H1 (cell line): Measurements from ENCODE around the gene WDR93. TPM values are rescaled to one million over a fixed set of nuclear protein-coding genes. Genes with fewer than 3 reads are reported as not detected.

Source experiments
- CTCF ChIA-PET: fragments of 300-600 bp; sonication (Branson Sonifier 250); formaldehyde crosslinking; loops from one replicate; lab custom pipeline; 2021; ENCODE audit not compliant: partially characterized antibody; lab: Charles Lee
- POLR2A ChIA-PET: fragments of 300-600 bp; sonication (Branson Sonifier 250); formaldehyde crosslinking; loops from one replicate; lab custom pipeline; 2021; ENCODE audit warnings: inconsistent platforms; ENCODE audit not compliant: partially characterized antibody; lab: Charles Lee
- DNase-seq, 2 experiments: peaks; one replicate each; pipeline versions ENCODE4 v3.0.0 to v3.0.0-alpha.2; 2010 to 2022; ENCODE audit warnings: low spot score in 2 of 2, low read depth in 1 of 2, mixed read lengths in 1 of 2
- FAIRE-seq: peaks from 2 replicates; lab custom pipeline; 2011; peaks lifted over from hg19 to GRCh38; lab: Jason Lieb, UNC
- H2AFZ ChIP-seq: 2 replicates; pipeline ENCODE4 v1.8.1; 2012; ENCODE audit warnings: low read length, inconsistent platforms
- H2AK5ac ChIP-seq: 2 replicates; pipeline ENCODE4 v1.6.1; 2013; ENCODE audit warnings: low read depth, low read length
- H2BK120ac ChIP-seq: replicated peaks from 2 replicates; pipeline ENCODE3; 2013; ENCODE audit warnings: low read depth, low read length, inconsistent platforms
- H2BK12ac ChIP-seq: 2 replicates; pipeline ENCODE4 v1.6.1; 2013; ENCODE audit warnings: low read depth, low read length
- H2BK15ac ChIP-seq: 2 replicates; pipeline ENCODE4 v1.6.1; 2013; ENCODE audit warnings: low read length
- H2BK20ac ChIP-seq: 2 replicates; pipeline ENCODE4 v1.6.1; 2013; ENCODE audit warnings: low read length
- H2BK5ac ChIP-seq: 2 replicates; pipeline ENCODE4 v1.6.1; 2013; ENCODE audit warnings: low read depth, low read length
- H3K14ac ChIP-seq: 2 replicates; pipeline ENCODE4 v1.6.1; 2013; ENCODE audit warnings: inconsistent platforms; ENCODE audit not compliant: insufficient read length
- H3K18ac ChIP-seq: 2 replicates; pipeline ENCODE4 v1.6.1; 2013; ENCODE audit warnings: low read length; ENCODE audit errors: extremely low read depth
- H3K23ac ChIP-seq: 2 replicates; pipeline ENCODE4 v1.6.1; 2013; ENCODE audit warnings: inconsistent platforms; ENCODE audit not compliant: insufficient read length
- H3K23me2 ChIP-seq: 2 replicates; pipeline ENCODE4 v1.6.1; 2013; ENCODE audit warnings: low read depth, low read length
- H3K27ac ChIP-seq: 2 replicates; pipeline ENCODE4 v1.6.1; 2011; ENCODE audit warnings: low read depth, low read length, inconsistent platforms
- H3K27me3 ChIP-seq, 4 experiments: replicated peaks in 1 of 4; 1 replicate in 1 of 4; 2 replicates in 3 of 4; pipeline versions ENCODE4 v1.6.1 to v1.8.1; 2011 to 2013; ENCODE audit warnings: low read length in 3 of 4, mild to moderate bottlenecking in 3 of 4, inconsistent platforms in 2 of 4, mixed read lengths in 2 of 4, moderate library complexity in 1 of 4; ENCODE audit not compliant: control insufficient read depth in 3 of 4, insufficient read depth in 3 of 4; ENCODE audit errors: extremely low read depth in 1 of 4
- H3K36me3 ChIP-seq, 4 experiments: 2 replicates each; pipeline versions ENCODE4 v1.6.1 to v1.8.1; 2011 to 2013; ENCODE audit warnings: mild to moderate bottlenecking in 4 of 4, low read length in 3 of 4, moderate library complexity in 2 of 4, control low read depth in 1 of 4, inconsistent platforms in 1 of 4; ENCODE audit not compliant: insufficient read depth in 4 of 4, control insufficient read depth in 2 of 4
- H3K4ac ChIP-seq: replicated peaks from 2 replicates; pipeline ENCODE3; 2013; ENCODE audit warnings: low read length, low read depth, mixed read lengths, inconsistent platforms; ENCODE audit not compliant: insufficient read length
- H3K4me1 ChIP-seq, 4 experiments: replicated peaks in 1 of 4; 1 replicate in 1 of 4; 2 replicates in 3 of 4; pipeline versions ENCODE4 v1.6.1 to v1.8.1; 2011 to 2013; ENCODE audit warnings: low read length in 3 of 4, inconsistent platforms in 2 of 4, mixed read lengths in 1 of 4; ENCODE audit not compliant: insufficient read depth in 4 of 4, control insufficient read depth in 3 of 4
- H3K4me2 ChIP-seq, 2 experiments: 2 replicates each; pipeline versions ENCODE4 v1.6.1 to v1.8.1; 2011 to 2013; ENCODE audit warnings: low read depth in 2 of 2, low read length in 2 of 2, control low read depth in 1 of 2, inconsistent platforms in 1 of 2, mild to moderate bottlenecking in 1 of 2; ENCODE audit not compliant: insufficient read depth in 1 of 2
- H3K4me3 ChIP-seq, 4 experiments: fragments of 200-600, 300-600 bp in 1 of 4; sonication (generic), shearing (Covaris generic), sonication (Bioruptor Twin) in 1 of 4; 2 replicates each; pipeline versions ENCODE4 v1.5.1 to v1.8.1; 2011 to 2016; ENCODE audit warnings: low read length in 4 of 4, low read depth in 3 of 4, control low read depth in 2 of 4, inconsistent platforms in 2 of 4, mild to moderate bottlenecking in 2 of 4, mixed read lengths in 1 of 4, moderate library complexity in 1 of 4; ENCODE audit not compliant: insufficient read depth in 2 of 4; ENCODE audit errors: extremely low read depth in 1 of 4
- H3K56ac ChIP-seq: replicated peaks from 2 replicates; pipeline ENCODE3; 2013; ENCODE audit warnings: low read depth, mild to moderate bottlenecking, mixed read lengths, low read length, inconsistent platforms; ENCODE audit not compliant: insufficient read length
- H3K79me1 ChIP-seq: 2 replicates; pipeline ENCODE4 v1.6.1; 2013; ENCODE audit warnings: low read depth, low read length, control low read depth
- H3K79me2 ChIP-seq, 2 experiments: 2 replicates each; pipeline versions ENCODE4 v1.6.1 to v1.8.1; 2012 to 2013; ENCODE audit warnings: low read length in 2 of 2, mild to moderate bottlenecking in 2 of 2, inconsistent platforms in 1 of 2; ENCODE audit not compliant: insufficient read depth in 2 of 2, control insufficient read depth in 1 of 2
- H3K9ac ChIP-seq, 4 experiments: replicated peaks in 1 of 4; 1 replicate in 1 of 4; 2 replicates in 3 of 4; pipeline versions ENCODE4 v1.6.1 to v1.8.1; 2011 to 2013; ENCODE audit warnings: low read depth in 3 of 4, low read length in 3 of 4, control low read depth in 2 of 4, mild to moderate bottlenecking in 2 of 4, moderate library complexity in 2 of 4, inconsistent platforms in 1 of 4; ENCODE audit errors: extremely low read depth in 1 of 4
- H3K9me3 ChIP-seq, 2 experiments: 2 replicates each; pipeline versions ENCODE4 v1.6.1 to v1.8.1; 2012 to 2013; ENCODE audit warnings: mild to moderate bottlenecking in 2 of 2, moderate library complexity in 2 of 2, control low read depth in 1 of 2, inconsistent platforms in 1 of 2, low read depth in 1 of 2, low read length in 1 of 2, mixed read lengths in 1 of 2; ENCODE audit not compliant: insufficient read depth in 2 of 2
- H4K20me1 ChIP-seq, 2 experiments: replicated peaks in 1 of 2; 2 replicates each; pipeline versions ENCODE3 to v1.8.1; 2011 to 2013; ENCODE audit warnings: inconsistent platforms in 2 of 2, low read length in 2 of 2, mild to moderate bottlenecking in 1 of 2; ENCODE audit not compliant: insufficient read depth in 2 of 2, control insufficient read depth in 1 of 2
- H4K5ac ChIP-seq: 2 replicates; pipeline ENCODE4 v1.6.1; 2013; ENCODE audit warnings: low read length, low read depth, mixed read lengths, inconsistent platforms; ENCODE audit not compliant: insufficient read length
- H4K8ac ChIP-seq: 2 replicates; pipeline ENCODE4 v1.8.0; 2013; ENCODE audit warnings: mild to moderate bottlenecking, moderate library complexity, low read length, inconsistent platforms; ENCODE audit not compliant: insufficient read depth; ENCODE audit errors: extremely low read depth
- H4K91ac ChIP-seq: replicated peaks from 2 replicates; pipeline ENCODE3; 2013; ENCODE audit warnings: low read length, mixed read lengths, inconsistent platforms; ENCODE audit not compliant: insufficient read length
- GABPA ChIP-seq: IDR thresholded peaks from 2 replicates; pipeline ENCODE4 v1.6.1; 2011; ENCODE audit warnings: mild to moderate bottlenecking, low read length, moderate library complexity, borderline replicate concordance; ENCODE audit not compliant: insufficient read depth
- KDM4A ChIP-seq: IDR thresholded peaks from one replicate; pipeline ENCODE4 v1.7.1; 2012; ENCODE audit warnings: low read depth, mild to moderate bottlenecking, moderate library complexity, low read length, inconsistent platforms; ENCODE audit not compliant: severe bottlenecking
- PHF8 ChIP-seq: fragments of 200-600 bp; sonication (generic); conservative IDR thresholded peaks from 2 replicates; pipeline ENCODE4 v1.7.1; 2012; ENCODE audit warnings: low read depth, mild to moderate bottlenecking, inconsistent platforms, low read length, moderate library complexity
- POU5F1 ChIP-seq: IDR thresholded peaks from 2 replicates; pipeline ENCODE4 v1.6.1; 2011; ENCODE audit warnings: low read depth, mild to moderate bottlenecking, low read length, moderate library complexity
- WGBS, 2 experiments: shearing (Covaris generic) in 1 of 2; methylation state at CpG; one replicate each; pipeline versions ENCODE4 v1.1.6 to v1.1.7; 2013 to 2015; ENCODE audit warnings: low lambda C conversion rate in 2 of 2, mixed read lengths in 2 of 2, inconsistent platforms in 1 of 2, low coverage in 1 of 2, missing lambda C conversion rate in 1 of 2; ENCODE audit not compliant: insufficient replicate concordance in 2 of 2, insufficient coverage in 1 of 2, insufficient read length in 1 of 2; ENCODE audit errors: extremely low coverage in 1 of 2, missing lambda C conversion rate in 1 of 2; 5-methylcytosine and 5-hydroxymethylcytosine counted together
- polyA plus RNA-seq, 7 experiments: library from polyadenylated mRNA; depleted of rRNA in 3 of 7; stranded (reverse) in 5 of 7; unstranded in 2 of 7; fragments of >200 nt in 5 of 7; fragments of 200-250 nt in 2 of 7; gene quantifications; 1 replicate in 5 of 7; 2 replicates in 1 of 7; 4 replicates in 1 of 7; pipeline versions ENCODE4 v1.2.1 to v1.2.3, GENCODE V29; 2011 to 2013; ENCODE audit warnings: missing spikeins in 2 of 7, mixed read lengths in 2 of 7
- total RNA-seq: library from RNA; stranded (reverse); fragmentation: NEBNext Ultra II Directional; extraction: Animal tissue kit (Norgen Biotek cat#: 25700); gene quantifications from 2 replicates; pipeline ENCODE4 v1.2.1, GENCODE V29; 2021

The WDR93 gene
- total and polyA plus RNA-seq, 2 of the 8 experiments (the other 6 are each of a cell fraction or from before 2014, with no cell fraction given) = 0.03 TPM; not detected in 1

DNA sequence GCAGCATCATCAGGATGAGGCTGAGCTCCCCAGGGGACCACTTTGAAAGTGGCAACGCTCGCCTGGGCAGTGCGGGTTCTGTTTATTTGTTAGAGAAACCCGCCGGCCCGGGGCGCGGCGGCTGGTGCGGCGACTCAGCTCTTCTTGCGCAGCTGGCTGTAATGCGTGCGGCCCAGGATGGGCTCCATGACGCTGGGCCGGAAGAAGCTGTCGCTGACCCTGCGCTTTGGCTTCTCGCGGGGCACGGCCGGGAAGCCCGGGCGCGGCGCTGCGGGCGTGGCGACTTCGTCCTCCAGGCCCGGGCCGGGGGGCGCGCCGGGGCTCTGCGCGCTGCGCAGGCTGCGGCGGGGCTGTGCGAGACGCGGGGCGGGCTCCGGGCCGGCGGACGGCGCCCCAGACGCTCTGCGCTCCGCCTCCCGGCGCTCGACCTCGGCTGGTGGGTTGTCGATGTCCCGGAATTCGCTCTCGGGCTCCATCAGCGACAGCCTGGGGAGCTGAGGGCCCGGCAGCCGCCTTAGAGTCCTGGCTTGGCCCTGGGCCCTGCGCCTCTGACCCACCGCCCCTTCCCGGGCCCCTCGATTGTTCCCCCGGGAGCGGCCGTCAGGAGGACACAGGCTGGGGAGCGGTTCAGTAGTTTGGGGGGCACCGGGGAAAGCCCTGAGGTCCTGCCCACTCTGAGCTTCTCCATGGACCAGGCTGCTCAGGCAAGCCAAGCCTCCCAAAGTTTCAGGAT, 25.0 kb upstream of the WDR93 start:
- Histone ChIP-seq H3K79me1 (no peaks in the 10 kb centered on the region), H3K23ac (no peak overlapping the region), H4K5ac (no peak overlapping the region), H2BK20ac (no peak overlapping the region), H3K14ac (no peak overlapping the region), H2BK12ac (no peak overlapping the region), H3K23me2 (no peaks in the 10 kb centered on the region; the same call in 1 of the 2 replicates), H3K56ac (no peak overlapping the region), H3K4ac (no peak overlapping the region), H3K79me2 (no peaks in the 10 kb centered on the region), H3K4me2 (peak overlapping the region; percentile 74 to 76), H3K4me1 (peaks cover 0 to 11% (median 7%) of the 10 kb centered on the region in 4 experiments; a peak in 6 of 7 replicates), H3K27me3 (peaks cover 0 to 20% (median 12%) of the 10 kb centered on the region in 4 experiments; a peak in 5 of 7 replicates), H4K8ac (no peak overlapping the region), H3K36me3 (no peaks in the 10 kb centered on the region), H3K27ac (no peak overlapping the region), H4K20me1 (no peaks in the 10 kb centered on the region), H3K4me3 (peak overlapping the region; percentile 21 to 61 (median 52)), H2AK5ac (no peak overlapping the region), H4K91ac (no peak overlapping the region), H2BK15ac (no peak overlapping the region), H3K18ac (peak overlapping the region; percentile 71; the same call in 1 of the 2 replicates), H3K9ac (no peak overlapping the region), H2BK120ac (no peak overlapping the region), H2AFZ (peak overlapping the region; percentile 91), H3K9me3 (no peaks in the 10 kb centered on the region), H2BK5ac (no peak overlapping the region)
- DNase-seq (peak in 1 of 2 experiments; percentile 79), FAIRE-seq (no peak)
- TF ChIP-seq KDM4A (peak; percentile 58), POU5F1 (no peak), PHF8 (0 out of 2 replicates have a peak, but pooled peaks have one; percentile 32), GABPA (0 out of 2 replicates have a peak, but pooled peaks have one; percentile 33)
- ChIA-PET POLR2A (interaction anchor here (0.7 to 1.1 kb wide), 2 partner anchors 17 to 82 kb away, joined by 3 read pairs; no protein-coding TSS in a partner anchor), CTCF (interaction anchor here (1.5 to 2.4 kb wide), 4 partner anchors 8 to 20 kb away, joined by 6 to 12 read pairs (median 6); no protein-coding TSS in a partner anchor)
- 4% methylated on average over 30 of the region's 72 CpGs; no CpG with 5 or more reads in 1 of the 2 experiments for whole genome bisulfite sequencing, 2 experiments
